Mesenchymal stem cell (in vitro differentiated cells and primary cell): ENCODE results near the gene SPHKAP. TPM values are rescaled to one million over a fixed set of nuclear protein-coding genes. Genes with fewer than 3 reads are reported as not detected.
A peak's percentile ranks its signal among the peaks of the same experiment; 100 is the strongest.
"Not testable (repeated sequence)": the region's sequence is repeated elsewhere in the genome, so short reads cannot be mapped to it uniquely, and the experiment has no call there.

Experiments
- DNase-seq: peaks from one replicate; pipeline ENCODE4 v3.0.0-alpha.2; 2013
- H2AFZ ChIP-seq: one replicate; pipeline ENCODE4 v1.6.1; 2013; ENCODE audit warnings: low read depth, mild to moderate bottlenecking, control low read depth, inconsistent platforms, low read length, moderate library complexity
- H2AK5ac ChIP-seq: 2 replicates; pipeline ENCODE4 v1.6.1; 2013; ENCODE audit warnings: low read length, moderate library complexity, mild to moderate bottlenecking, inconsistent platforms; ENCODE audit not compliant: severe bottlenecking
- H2BK120ac ChIP-seq: one replicate; pipeline ENCODE4 v1.6.1; 2013; ENCODE audit warnings: low read depth, mild to moderate bottlenecking, inconsistent platforms, low read length, moderate library complexity
- H2BK12ac ChIP-seq, 2 experiments: one replicate each; pipeline ENCODE4 v1.6.1; 2013; ENCODE audit warnings: inconsistent platforms in 2 of 2, low read length in 2 of 2, mild to moderate bottlenecking in 2 of 2, moderate library complexity in 2 of 2, control low read depth in 1 of 2
- H2BK15ac ChIP-seq: one replicate; pipeline ENCODE4 v1.6.1; 2013; ENCODE audit warnings: mild to moderate bottlenecking, low read depth, inconsistent platforms; ENCODE audit not compliant: poor library complexity, severe bottlenecking
- H2BK5ac ChIP-seq: 2 replicates; pipeline ENCODE4 v1.6.1; 2013; ENCODE audit warnings: low read depth, mild to moderate bottlenecking, low read length, control low read depth, inconsistent platforms; ENCODE audit not compliant: poor library complexity, severe bottlenecking
- H3K14ac ChIP-seq, 2 experiments: one replicate each; pipeline ENCODE4 v1.6.1; 2013; ENCODE audit warnings: inconsistent platforms in 2 of 2, low read length in 2 of 2, control low read depth in 1 of 2, mild to moderate bottlenecking in 1 of 2, moderate library complexity in 1 of 2
- H3K18ac ChIP-seq, 2 experiments: one replicate each; pipeline ENCODE4 v1.6.1; 2013; ENCODE audit warnings: inconsistent platforms in 2 of 2, low read length in 2 of 2, control low read depth in 1 of 2, low read depth in 1 of 2, mild to moderate bottlenecking in 1 of 2
- H3K23ac ChIP-seq, 2 experiments: one replicate each; pipeline ENCODE4 v1.6.1; 2013; ENCODE audit warnings: inconsistent platforms in 2 of 2, low read length in 2 of 2, mild to moderate bottlenecking in 2 of 2, moderate library complexity in 2 of 2, control low read depth in 1 of 2
- H3K27ac ChIP-seq: 2 replicates; pipeline ENCODE4 v1.5.1; 2013; ENCODE audit warnings: mild to moderate bottlenecking, moderate library complexity, low read length, control low read depth, inconsistent platforms; ENCODE audit not compliant: poor library complexity, severe bottlenecking
- H3K27me3 ChIP-seq, 2 experiments: 2 replicates each; pipeline versions ENCODE4 v1.6.1 to v1.7.0; 2013; ENCODE audit warnings: low read length in 2 of 2, mild to moderate bottlenecking in 2 of 2, moderate library complexity in 2 of 2, control low read depth in 1 of 2, inconsistent platforms in 1 of 2; ENCODE audit not compliant: control insufficient read depth in 1 of 2, insufficient read depth in 1 of 2
- H3K36me3 ChIP-seq, 2 experiments: 2 replicates each; pipeline versions ENCODE4 v1.6.1 to v1.7.0; 2013; ENCODE audit warnings: low read length in 2 of 2, control low read depth in 1 of 2, inconsistent platforms in 1 of 2, low read depth in 1 of 2, mild to moderate bottlenecking in 1 of 2; ENCODE audit not compliant: insufficient read depth in 2 of 2, control insufficient read depth in 1 of 2
- H3K4ac ChIP-seq, 2 experiments: one replicate each; pipeline ENCODE4 v1.6.1; 2013; ENCODE audit warnings: inconsistent platforms in 2 of 2, low read length in 2 of 2, mild to moderate bottlenecking in 2 of 2, moderate library complexity in 2 of 2, control low read depth in 1 of 2, low read depth in 1 of 2
- H3K4me1 ChIP-seq: 2 replicates; pipeline ENCODE4 v1.6.1; 2013; ENCODE audit warnings: low read depth, low read length, control low read depth; ENCODE audit not compliant: control insufficient read depth, insufficient read depth
- H3K4me2 ChIP-seq: 2 replicates; pipeline ENCODE4 v1.6.1; 2013; ENCODE audit warnings: low read length, mild to moderate bottlenecking, inconsistent platforms; ENCODE audit not compliant: poor library complexity, severe bottlenecking
- H3K4me3 ChIP-seq, 2 experiments: 2 replicates each; pipeline versions ENCODE4 v1.5.1 to v1.7.0; 2013; ENCODE audit warnings: low read length in 2 of 2, mild to moderate bottlenecking in 2 of 2, control low read depth in 1 of 2, low read depth in 1 of 2; ENCODE audit not compliant: insufficient read depth in 1 of 2
- H3K79me1 ChIP-seq: replicated peaks from 2 replicates; pipeline ENCODE4 v1.6.1; 2013; ENCODE audit warnings: mild to moderate bottlenecking, control low read depth, low read length, inconsistent platforms; ENCODE audit not compliant: poor library complexity, severe bottlenecking
- H3K9ac ChIP-seq: 2 replicates; pipeline ENCODE4 v1.7.0; 2013; ENCODE audit warnings: mild to moderate bottlenecking, low read length, moderate library complexity
- H3K9me3 ChIP-seq: 2 replicates; pipeline ENCODE4 v1.7.0; 2013; ENCODE audit warnings: mild to moderate bottlenecking, low read length; ENCODE audit not compliant: control insufficient read depth
- H4K8ac ChIP-seq: one replicate; pipeline ENCODE4 v1.6.1; 2013; ENCODE audit warnings: inconsistent platforms, mild to moderate bottlenecking, low read length, moderate library complexity
- H4K91ac ChIP-seq: one replicate; pipeline ENCODE4 v1.6.1; 2013; ENCODE audit warnings: mild to moderate bottlenecking, low read length, inconsistent platforms
- WGBS: methylation state at CpG from one replicate; pipeline ENCODE4 v1.1.7; 2013; ENCODE audit warnings: mixed read lengths; 5-methylcytosine and 5-hydroxymethylcytosine counted together
- polyA plus RNA-seq, 2 experiments: library from polyadenylated mRNA; stranded (reverse); fragments of 200-250 nt; gene quantifications; one replicate each; pipeline ENCODE4 v1.2.3, GENCODE V29; 2013

SPHKAP gene
- under 0.01 TPM for polyA plus RNA-seq (2013, experiment 1 of 2)
- polyA plus RNA-seq (2013, experiment 2 of 2), result not detected

- Histone ChIP-seq H3K27me3 (peaks cover 30 to 31% of the 10 kb centered on the region in 2 experiments), H3K27ac (no peak within 1 kb of the TSS), H3K18ac (no peak within 1 kb of the TSS), H2BK120ac (no peak within 1 kb of the TSS), H4K91ac (no peak within 1 kb of the TSS), H3K4me3 (peak within 1 kb of the TSS in 1 of 2 experiments; percentile 11), H3K4me2 (no peak within 1 kb of the TSS), H3K4ac (no peak within 1 kb of the TSS), H3K14ac (no peak within 1 kb of the TSS), H3K36me3 (no peaks in the 10 kb centered on the region), H3K9me3 (peaks cover 4% of the 10 kb centered on the region), H2BK5ac (no peak within 1 kb of the TSS), H2BK12ac (no peak within 1 kb of the TSS), H2AFZ (no peak within 1 kb of the TSS), H3K9ac (no peak within 1 kb of the TSS), H4K8ac (no peak within 1 kb of the TSS), H3K23ac (no peak within 1 kb of the TSS), H3K79me1 (no peaks in the 10 kb centered on the region), H2BK15ac (no peak within 1 kb of the TSS), H2AK5ac (no peak within 1 kb of the TSS), H3K4me1 (peaks cover 2% of the 10 kb centered on the region)
- WGBS, result 5% methylated on average over 56 of the region's 56 CpGs
- no peak for DNase-seq
Measured at GRCh38 chr2:228181098-228182019, at the start of gene SPHKAP. Gene SPHKAP, minus strand, starts transcription at chr2:228181687. Its CDS starts 89 bp downstream, at chr2:228181598.

GRCh38 chr2:228227466-228227865, 46.0 kb upstream of the SPHKAP start:
- no peaks in the 10 kb centered on the region for H3K4me1 ChIP-seq
- H2BK15ac ChIP-seq, result no peak overlapping the region
- no peaks in the 10 kb centered on the region for H3K79me1 ChIP-seq
- no peak overlapping the region for H3K9ac ChIP-seq
- DNase-seq, result no peak
- no peak overlapping the region for H3K18ac ChIP-seq
- no peak overlapping the region for H2BK12ac ChIP-seq
- H2BK5ac ChIP-seq, result no peak overlapping the region
- H3K27ac ChIP-seq, result no peak overlapping the region
- no peak overlapping the region for H3K14ac ChIP-seq
- no peak overlapping the region for H3K23ac ChIP-seq
- H3K4me3 ChIP-seq, result no peak overlapping the region
- H3K36me3 ChIP-seq, result no peaks in the 10 kb centered on the region
- no peak overlapping the region for H3K4me2 ChIP-seq
- H3K27me3 ChIP-seq, result no peaks in the 10 kb centered on the region
- H2AFZ ChIP-seq, result no peak overlapping the region
- H2BK120ac ChIP-seq, result no peak overlapping the region
- 68% methylated on average over 6 of the region's 6 CpGs for WGBS
- no peak overlapping the region for H4K91ac ChIP-seq
- H3K9me3 ChIP-seq, result no peaks in the 10 kb centered on the region
- H2AK5ac ChIP-seq, result no peak overlapping the region
- H3K4ac ChIP-seq, result no peak overlapping the region
- no peak overlapping the region for H4K8ac ChIP-seq

GRCh38 chr2:228224410-228224809, 42.9 kb upstream of the SPHKAP start:
- Histone ChIP-seq H4K91ac (no peak overlapping the region), H2BK5ac (no peak overlapping the region), H2BK15ac (no peak overlapping the region), H2BK120ac (no peak overlapping the region), H3K23ac (no peak overlapping the region), H3K79me1 (no peaks in the 10 kb centered on the region), H4K8ac (no peak overlapping the region), H2AFZ (no peak overlapping the region), H3K27ac (no peak overlapping the region), H3K9me3 (no peaks in the 10 kb centered on the region), H3K36me3 (no peaks in the 10 kb centered on the region), H2AK5ac (no peak overlapping the region), H3K4me1 (no peaks in the 10 kb centered on the region), H3K18ac (no peak overlapping the region), H2BK12ac (no peak overlapping the region), H3K4me3 (no peak overlapping the region), H3K27me3 (no peaks in the 10 kb centered on the region), H3K9ac (no peak overlapping the region), H3K4ac (no peak overlapping the region), H3K14ac (no peak overlapping the region), H3K4me2 (no peak overlapping the region)
- DNase-seq, result no peak

- not testable (repeated sequence) for H3K4me3 ChIP-seq, H3K9ac ChIP-seq, H3K4me2 ChIP-seq, H2BK15ac ChIP-seq, H3K27me3 ChIP-seq, H3K14ac ChIP-seq, H2AK5ac ChIP-seq, H4K91ac ChIP-seq, H3K4ac ChIP-seq, H3K4me1 ChIP-seq, H3K23ac ChIP-seq, DNase-seq, H2BK12ac ChIP-seq, H3K36me3 ChIP-seq, H3K79me1 ChIP-seq, H2BK120ac ChIP-seq, H4K8ac ChIP-seq, H3K9me3 ChIP-seq, H3K18ac ChIP-seq, H2AFZ ChIP-seq, H2BK5ac ChIP-seq, H3K27ac ChIP-seq
- WGBS, result 62% methylated on average over 2 of the region's 2 CpGs
Measured at GRCh38 chr2:228218593-228218992, 37.1 kb upstream of the SPHKAP start.
